Motor neuron (in vitro differentiated cells): Measurements from ENCODE around the gene B3GALNT1. TPM values are rescaled to one million over a fixed set of nuclear protein-coding genes. Genes with fewer than 3 reads are reported as not detected.
"Not testable (repeated sequence)": the region's sequence is repeated elsewhere in the genome, so short reads cannot be mapped to it uniquely, and the experiment has no call there.

Experiments
- ATAC-seq, 8 experiments: fragments of 200-7000 bp; cut with Tn5 transposase; replicated peaks in 6 of 8; 2 replicates each; pipeline ENCODE4 v1.8.0; 2021; ENCODE audit warnings: mild to moderate bottlenecking in 8 of 8, moderate library complexity in 8 of 8
- H3K27ac ChIP-seq, 2 donors: fragments of 250-450 bp; sonication (Bioruptor Pico); 2 replicates each; pipeline ENCODE4 v1.9.0; 2021; ENCODE audit warnings: antibody characterized with exemption in 2 of 2, mild to moderate bottlenecking in 2 of 2, moderate library complexity in 1 of 2
- H3K4me1 ChIP-seq, 2 donors: fragments of 250-450 bp; sonication (Bioruptor Pico); replicated peaks in 1 of 2; 2 replicates each; pipeline ENCODE4 v1.6.1; 2021; ENCODE audit warnings: antibody characterized with exemption in 2 of 2, mild to moderate bottlenecking in 2 of 2, moderate library complexity in 1 of 2
- H3K4me3 ChIP-seq, 5 donors: fragments of 250-450 bp; sonication (Bioruptor Pico); 2 replicates each; pipeline ENCODE4 v1.9.0; 2021; ENCODE audit warnings: antibody characterized with exemption in 5 of 5, mild to moderate bottlenecking in 5 of 5, moderate library complexity in 4 of 5
- whole genome bisulfite sequencing, 10 experiments: fragments of 450-650 bp; shearing (Covaris generic); methylation state at CpG; one replicate each; pipeline ENCODE4 v1.0.0; 2022; 5-methylcytosine and 5-hydroxymethylcytosine counted together
- in situ Hi-C, 9 experiments: fragments of 400-800 bp; cut with MboI; loops; one replicate each; pipeline ENCODE4 v1.15.0; 2021; ENCODE audit warnings: low sequenced_read_pairs in 9 of 9, low pct_unique_long_range_greater_than_20kb in 2 of 9; ENCODE audit not compliant: unreplicated experiment in 9 of 9
- total RNA-seq, 8 experiments: library from RNA; unstranded; fragments of 300-600 nt; gene quantifications; 2 replicates each; pipeline versions ENCODE4 v1.2.3 to v1.2.4, GENCODE V29; 2022

The B3GALNT1 gene
- total RNA-seq, 8 experiments from 2014 or later: 6.7 to 64.4 (median 23.0) TPM

GRCh38 chr3:161035711-161036110 is 69.4 kb downstream of the B3GALNT1 start:
- H3K4me1 ChIP-seq: no peaks in the 10 kb centered on the region
- no peak overlapping the region for H3K4me3 ChIP-seq
- in situ Hi-C loops: no loop called here
- no peak for ATAC-seq
- H3K27ac ChIP-seq: no peak overlapping the region
- WGBS, 10 experiments: 10 to 95% (median 69%) methylated on average over 1 to 2 of the region's 2 CpGs; no CpG with 5 or more reads in 2 of the 10 experiments

GRCh38 chr3:161034913-161035550 is 70.1 kb downstream of the B3GALNT1 start:
- 17 to 96% (median 87%) methylated on average over 1 to 5 of the region's 5 CpGs for WGBS, 10 experiments
- H3K4me3 ChIP-seq, in situ Hi-C loops, H3K4me1 ChIP-seq, ATAC-seq, H3K27ac ChIP-seq: not testable (repeated sequence)

Other genes starting within 250 kb of the B3GALNT1 start
- gene NMD3, start 116.0 kb upstream of the B3GALNT1 start, total RNA-seq: 100 to 1,000 TPM in 1 of 8 experiments, 10 to 100 TPM in 7; 45.5 to 115 (median 66.7) TPM